Fibroblast of upper back skin (primary cell): ENCODE data around the gene SPDYE2B.
"Not testable (repeated sequence)": the region's sequence is repeated elsewhere in the genome, so short reads cannot be mapped to it uniquely, and the experiment has no call there.

Source experiments
- DNase-seq: peaks from one replicate; pipeline ENCODE4 v3.0.0-alpha.2; 2013

The SPDYE2B gene

GRCh38 chr7:102643404-102643803 lies 6.7 kb upstream of the SPDYE2B start:
- not testable (repeated sequence) for DNase-seq

DNA sequence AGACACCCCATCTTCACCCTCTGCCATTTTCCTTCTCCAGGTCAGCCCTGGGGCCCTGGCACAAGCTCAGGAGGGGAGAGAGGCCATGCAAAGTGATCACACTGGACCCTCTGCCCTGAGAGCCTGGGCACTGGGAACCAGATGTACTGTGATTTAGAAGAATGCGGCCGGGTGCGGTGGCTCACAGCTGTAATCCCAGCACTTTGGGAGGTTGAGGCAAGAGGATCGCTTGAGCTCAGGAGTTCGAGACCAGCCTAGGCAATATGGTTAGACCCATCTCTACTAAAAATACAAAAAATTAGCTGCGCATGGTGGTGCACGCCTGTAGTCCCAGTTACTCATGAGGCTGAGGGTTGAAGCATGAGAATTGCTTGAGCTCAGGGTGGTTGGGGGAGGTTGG lies 2.3 kb upstream of the SPDYE2B start:
- DNase-seq = not testable (repeated sequence)

- DNase-seq = not testable (repeated sequence)
Observed at GRCh38 chr7:102664765-102665164, 14.6 kb downstream of the SPDYE2B start.

GRCh38 chr7:102666850-102667249 lies 16.7 kb downstream of the SPDYE2B start:
- not testable (repeated sequence) for DNase-seq

DNA sequence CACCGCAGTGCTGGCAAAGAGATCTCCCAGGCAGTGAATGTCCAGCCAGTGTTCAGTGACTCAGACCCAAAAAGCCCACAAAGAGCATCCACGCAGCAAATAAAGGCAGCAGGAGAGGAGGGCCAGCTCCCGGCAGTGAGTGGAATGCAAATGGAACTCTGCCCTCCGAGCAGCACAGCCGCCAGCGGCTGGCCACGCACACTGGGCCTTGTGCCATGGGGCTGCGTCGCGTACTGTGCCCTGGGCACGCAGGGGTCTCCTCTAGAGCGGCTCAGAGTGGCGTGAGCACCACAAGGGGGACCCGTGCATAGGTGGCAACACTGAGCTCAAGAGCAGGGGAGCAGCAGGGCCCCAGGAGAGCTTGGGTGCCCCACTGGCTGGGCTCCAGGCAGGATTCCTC lies 17.4 kb downstream of the SPDYE2B start:
- not testable (repeated sequence) for DNase-seq

DNA sequence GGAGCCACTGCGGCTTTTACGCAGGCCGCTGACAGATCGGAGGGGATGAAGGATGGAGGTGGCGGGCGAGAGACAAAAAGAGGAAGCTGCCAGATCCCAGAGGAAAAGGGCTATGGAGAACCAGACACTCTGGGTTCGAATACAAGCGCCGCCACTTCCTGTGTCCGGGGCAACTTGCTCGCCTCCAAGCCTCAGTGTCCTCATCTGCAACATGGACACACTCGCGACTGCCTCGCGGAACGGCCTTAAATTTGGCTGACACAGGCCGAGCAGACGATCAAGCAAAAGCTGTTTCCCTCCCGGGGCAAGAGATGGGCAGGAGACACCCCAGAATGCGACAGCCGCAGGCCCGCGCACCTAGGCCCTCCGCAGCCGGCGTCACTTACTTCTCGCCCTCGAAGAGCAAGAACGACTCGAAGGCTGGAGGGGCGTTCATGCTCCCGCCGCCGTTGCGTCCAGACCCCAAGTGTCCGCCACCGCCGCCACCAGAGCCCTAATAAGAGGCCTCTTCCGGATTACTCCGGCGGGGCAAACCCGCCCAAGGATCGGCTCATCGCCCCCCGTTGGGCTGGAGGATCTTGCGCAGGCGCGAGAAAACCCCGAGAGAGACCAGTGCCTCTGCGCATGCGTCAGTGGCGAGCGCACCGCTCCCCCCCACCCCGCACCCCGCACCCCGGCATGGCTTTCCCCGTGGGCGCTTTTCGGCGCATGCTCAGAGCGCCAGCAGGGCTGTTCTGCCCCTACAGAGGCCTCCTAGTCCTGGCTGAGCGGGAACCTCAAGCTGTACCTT lies 21.2 kb downstream of the SPDYE2B start, which contains the start of gene POLR2J2:
TSS of gene POLR2J2 (minus strand) at position 498 of the 790 bp plus-strand sequence. CDS start at position 436, 62 bp downstream.
- not testable (repeated sequence) for DNase-seq

DNA sequence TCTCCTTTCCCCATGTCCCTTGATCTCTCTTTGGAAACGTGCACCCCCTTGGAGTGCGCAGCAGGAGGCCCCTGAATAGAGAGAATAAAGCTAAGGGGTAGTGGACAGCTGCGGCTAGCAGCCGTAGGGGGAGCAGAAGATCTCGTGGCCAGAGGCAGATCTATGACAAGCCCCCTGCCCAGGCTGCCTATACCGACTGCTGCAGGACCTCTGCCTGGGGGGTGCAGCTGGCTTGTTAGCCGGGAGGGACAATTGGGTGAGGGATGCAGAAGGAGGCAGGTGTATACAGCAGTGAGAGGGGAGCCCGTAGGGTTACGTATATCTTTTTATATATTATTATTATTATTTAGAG lies 21.8 kb downstream of the SPDYE2B start:
- DNase-seq = not testable (repeated sequence)

GRCh38 chr7:102673447-102674067 lies 23.4 kb downstream of the SPDYE2B start:
- DNase-seq = not testable (repeated sequence)

DNA sequence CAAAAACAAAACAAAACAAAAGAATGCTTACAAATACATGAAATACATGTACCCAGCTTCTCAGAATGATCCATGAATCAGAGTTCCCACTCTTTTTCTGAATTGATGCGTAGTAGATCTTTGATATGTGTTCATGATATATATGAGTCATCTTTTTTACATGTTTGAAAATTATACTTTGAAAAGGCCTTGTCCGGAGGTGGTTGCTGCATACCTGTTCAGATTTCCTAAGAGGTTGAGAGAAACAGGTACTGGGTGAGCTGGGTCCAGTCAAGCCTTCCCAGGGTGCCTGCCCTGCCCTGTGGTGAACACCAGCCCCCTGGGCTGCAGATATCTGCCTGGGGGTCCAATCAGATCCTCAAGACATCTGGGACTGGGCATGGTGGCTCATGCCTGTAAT lies 25.4 kb downstream of the SPDYE2B start:
- DNase-seq = not testable (repeated sequence)

GRCh38 chr7:102680780-102681179 lies 30.7 kb downstream of the SPDYE2B start:
- not testable (repeated sequence) for DNase-seq

GRCh38 chr7:102682560-102682959 lies 32.4 kb downstream of the SPDYE2B start:
- DNase-seq = not testable (repeated sequence)

DNA sequence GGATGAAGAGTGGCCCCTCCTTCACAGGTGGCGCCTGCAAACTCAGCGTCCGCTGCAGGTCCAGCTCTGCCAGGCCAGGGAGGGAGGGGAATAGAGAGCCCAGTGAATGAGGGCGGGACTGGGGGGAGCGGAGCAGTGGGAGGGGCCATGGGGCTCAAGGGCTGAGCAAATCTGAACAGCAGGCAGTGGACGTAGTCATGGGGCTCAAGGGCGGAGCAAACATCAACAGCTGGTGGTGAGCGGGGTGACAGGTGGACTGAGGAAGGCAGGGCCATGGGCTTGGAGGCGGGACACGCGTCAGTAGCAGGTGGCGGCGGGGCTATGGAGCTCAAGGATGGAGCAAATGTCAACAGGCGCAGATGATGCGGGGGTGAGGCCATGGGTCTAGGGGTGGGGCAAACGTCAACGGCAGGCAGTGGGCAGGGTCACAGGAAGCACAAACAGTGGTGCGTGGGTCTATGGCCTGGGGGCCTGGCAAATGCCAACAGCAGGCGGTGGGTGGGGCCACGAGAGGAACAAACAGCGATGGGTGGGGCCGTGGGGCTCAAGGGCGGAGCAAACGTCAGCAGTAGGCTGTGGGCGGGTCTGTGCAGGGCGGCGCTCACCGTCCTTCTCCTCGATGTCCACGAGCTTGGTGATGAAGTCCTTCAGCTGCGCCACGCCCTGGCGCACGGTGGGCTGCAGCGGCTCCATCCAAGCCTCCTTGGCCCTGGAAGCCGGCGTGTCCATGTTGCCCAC lies 38.3 kb downstream of the SPDYE2B start:
- not testable (repeated sequence) for DNase-seq

- not testable (repeated sequence) for DNase-seq
Observed at GRCh38 chr7:102689436-102690282, 39.5 kb downstream of the SPDYE2B start.

GRCh38 chr7:102690602-102691001 lies 40.5 kb downstream of the SPDYE2B start:
- DNase-seq = not testable (repeated sequence)

GRCh38 chr7:102694008-102694407 lies 43.9 kb downstream of the SPDYE2B start:
- DNase-seq = not testable (repeated sequence)

GRCh38 chr7:102695033-102695552 lies 45.0 kb downstream of the SPDYE2B start:
- DNase-seq = not testable (repeated sequence)

DNA sequence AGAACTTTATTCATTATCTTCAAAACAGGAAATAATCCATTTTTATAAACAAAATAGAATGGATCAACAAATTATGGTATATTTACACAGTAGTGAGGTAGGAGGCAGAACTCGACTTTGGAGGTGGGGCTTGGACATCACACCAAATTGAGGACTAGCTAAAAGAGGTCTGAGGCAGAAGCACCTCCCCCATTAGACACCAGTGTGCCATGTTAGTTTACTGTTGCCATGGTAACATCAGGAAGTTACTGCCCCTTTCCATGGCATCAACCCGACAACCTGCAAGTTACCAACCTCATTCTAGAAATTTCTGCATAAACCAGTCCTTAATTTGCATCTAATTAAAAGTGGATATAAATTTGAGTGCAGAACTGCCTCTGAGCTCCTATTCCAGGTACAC lies 45.9 kb downstream of the SPDYE2B start:
- not testable (repeated sequence) for DNase-seq

DNA sequence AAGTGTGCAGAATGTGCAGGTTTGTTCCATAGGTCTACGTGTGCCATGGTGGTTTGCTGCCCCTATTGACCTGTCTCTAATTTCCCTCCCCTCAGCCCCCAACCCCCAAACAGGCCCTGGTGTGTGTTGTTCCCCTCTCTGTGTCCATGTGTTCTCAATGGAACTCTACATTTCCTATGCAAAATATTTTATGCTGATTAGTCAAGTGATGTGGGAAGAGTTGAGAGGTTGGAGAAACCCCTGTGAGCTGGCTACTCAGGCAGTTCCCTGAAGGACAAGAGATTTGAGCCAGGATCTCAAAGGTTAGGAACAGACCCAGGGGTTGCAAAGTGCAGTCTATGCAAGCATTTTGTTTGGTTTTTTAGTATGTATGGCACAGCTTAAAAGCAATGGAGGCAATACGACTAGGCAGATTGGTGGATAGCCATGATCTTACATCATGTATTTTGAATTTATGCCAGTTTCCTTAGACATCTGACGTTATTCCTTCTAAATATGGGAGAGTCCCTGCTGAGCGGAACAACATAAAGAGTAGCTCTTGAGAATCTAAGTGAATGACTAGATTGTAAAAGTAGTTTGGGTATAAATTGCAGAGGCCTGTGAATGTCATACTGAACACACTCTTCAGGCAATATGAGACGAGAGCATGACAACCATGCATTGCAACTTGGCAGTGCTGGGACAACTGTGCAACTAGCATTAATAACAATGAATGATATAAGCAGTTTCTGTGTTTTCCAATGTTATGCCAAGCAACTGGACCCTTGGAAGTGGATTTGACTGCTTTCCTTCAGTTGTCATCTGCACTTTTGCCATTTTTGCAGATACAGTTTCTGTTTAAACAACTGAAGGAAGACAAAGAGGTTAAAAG lies 47.8 kb downstream of the SPDYE2B start:
- DNase-seq = not testable (repeated sequence)

DNA sequence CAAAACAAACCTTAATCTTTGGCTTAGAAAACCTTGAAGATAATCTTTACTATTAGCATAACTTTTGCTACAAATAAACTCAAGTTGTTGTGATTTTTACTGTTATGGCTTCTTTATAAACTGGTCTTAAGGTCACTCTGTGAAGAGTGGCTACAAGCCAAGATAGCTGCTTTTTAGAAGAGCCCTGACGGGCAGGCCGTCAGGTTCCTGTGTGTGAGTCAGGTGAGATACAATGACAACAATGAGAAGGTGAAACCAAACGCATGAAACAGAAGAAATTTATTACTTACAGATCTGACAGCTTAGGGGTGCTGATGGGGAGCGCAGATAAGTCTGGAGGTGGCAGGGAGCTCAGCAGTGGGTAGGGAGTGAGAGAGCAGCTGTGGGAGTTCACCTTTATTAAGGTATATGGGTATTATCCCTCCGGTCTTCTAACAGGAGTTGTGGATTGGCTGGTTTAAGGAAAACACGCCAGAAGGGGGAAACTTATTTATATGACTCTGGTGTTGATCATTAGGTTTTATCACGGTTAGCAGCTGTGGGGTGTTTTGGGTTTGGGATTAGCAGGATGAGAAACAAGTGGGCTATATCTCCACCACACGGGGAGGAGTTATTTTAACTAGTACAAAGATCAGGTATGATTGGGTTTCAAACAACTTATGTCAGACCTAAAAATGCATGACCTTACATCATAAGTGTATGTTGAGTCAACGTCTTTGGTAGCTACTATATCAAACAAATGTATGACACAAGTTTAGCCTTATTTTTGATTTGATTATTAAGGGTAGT lies 49.0 kb downstream of the SPDYE2B start:
- DNase-seq = not testable (repeated sequence)
